NCI-H1930 (cell line): ENCODE results near the gene CEP63.

ENCODE experiments used
- DNase-seq, 2 experiments: peaks; one replicate each; lab custom pipeline; 2025; lab: John Stamatoyannopoulos, UW

CEP63 gene

GRCh38 chr3:134608771-134609435, 123.0 kb downstream of the CEP63 start:
- no peak for DNase-seq

GRCh38 chr3:134609821-134610431, 124.1 kb downstream of the CEP63 start:
- DNase-seq: no peak

- no peak for DNase-seq
Measured at GRCh38 chr3:134610432-134611385, 124.9 kb downstream of the CEP63 start.

GRCh38 chr3:134611516-134611915, 125.7 kb downstream of the CEP63 start:
- DNase-seq: no peak

- no peak for DNase-seq
Measured at GRCh38 chr3:134613006-134613520, 127.2 kb downstream of the CEP63 start.

- no peak for DNase-seq
Measured at GRCh38 chr3:134614955-134615354, 129.1 kb downstream of the CEP63 start.

GRCh38 chr3:134615743-134616142, 129.9 kb downstream of the CEP63 start:
- DNase-seq: no peak

- no peak for DNase-seq
Measured at GRCh38 chr3:134617608-134618477, 132.0 kb downstream of the CEP63 start.

- DNase-seq: no peak
Measured at GRCh38 chr3:134618478-134619300, 132.8 kb downstream of the CEP63 start.

GRCh38 chr3:134619301-134619615, 133.4 kb downstream of the CEP63 start:
- DNase-seq: no peak

GRCh38 chr3:134619884-134620445, 134.1 kb downstream of the CEP63 start:
- DNase-seq: no peak

GRCh38 chr3:134620476-134621115, 134.7 kb downstream of the CEP63 start:
- no peak for DNase-seq

GRCh38 chr3:134621854-134622253, 136.0 kb downstream of the CEP63 start:
- DNase-seq: no peak

- no peak for DNase-seq
Measured at GRCh38 chr3:134622806-134623365, 137.0 kb downstream of the CEP63 start.

- no peak for DNase-seq
Measured at GRCh38 chr3:134623615-134624245, 137.9 kb downstream of the CEP63 start.
